GM12873 (cell line): ENCODE results near the gene RASGRP3.

Source experiments
- CTCF ChIP-seq: IDR thresholded peaks from 2 replicates; pipeline ENCODE4 v1.5.1; 2012; ENCODE audit warnings: low read depth, mild to moderate bottlenecking, moderate library complexity, low read length, control low read depth; ENCODE audit not compliant: insufficient read depth; ENCODE audit errors: missing control alignments

RASGRP3 gene

GRCh38 chr2:33570681-33571080 is 94.2 kb downstream of the RASGRP3 start:
- TF ChIP-seq CTCF, result no peak

- no peak for TF ChIP-seq CTCF
Observed at GRCh38 chr2:33573657-33574056, 97.2 kb downstream of the RASGRP3 start.

- TF ChIP-seq CTCF, result no peak
Observed at GRCh38 chr2:33577084-33577483, 100.6 kb downstream of the RASGRP3 start.

GRCh38 chr2:33577668-33578067 is 101.2 kb downstream of the RASGRP3 start:
- no peak for TF ChIP-seq CTCF

- no peak for TF ChIP-seq CTCF
Observed at GRCh38 chr2:33579227-33579626, 102.8 kb downstream of the RASGRP3 start.

- TF ChIP-seq CTCF, result no peak
Observed at GRCh38 chr2:33581872-33582271, 105.4 kb downstream of the RASGRP3 start.

GRCh38 chr2:33583194-33583938 is 106.9 kb downstream of the RASGRP3 start:
- TF ChIP-seq CTCF, result peak; percentile 73
